Measurements from ENCODE around the gene FDXACB1. TPM values are rescaled to one million over a fixed set of nuclear protein-coding genes. Genes with fewer than 3 reads are reported as not detected.

FDXACB1 gene
- total RNA-seq, 1 donor from 2014 or later: 1.7 TPM

DNA sequence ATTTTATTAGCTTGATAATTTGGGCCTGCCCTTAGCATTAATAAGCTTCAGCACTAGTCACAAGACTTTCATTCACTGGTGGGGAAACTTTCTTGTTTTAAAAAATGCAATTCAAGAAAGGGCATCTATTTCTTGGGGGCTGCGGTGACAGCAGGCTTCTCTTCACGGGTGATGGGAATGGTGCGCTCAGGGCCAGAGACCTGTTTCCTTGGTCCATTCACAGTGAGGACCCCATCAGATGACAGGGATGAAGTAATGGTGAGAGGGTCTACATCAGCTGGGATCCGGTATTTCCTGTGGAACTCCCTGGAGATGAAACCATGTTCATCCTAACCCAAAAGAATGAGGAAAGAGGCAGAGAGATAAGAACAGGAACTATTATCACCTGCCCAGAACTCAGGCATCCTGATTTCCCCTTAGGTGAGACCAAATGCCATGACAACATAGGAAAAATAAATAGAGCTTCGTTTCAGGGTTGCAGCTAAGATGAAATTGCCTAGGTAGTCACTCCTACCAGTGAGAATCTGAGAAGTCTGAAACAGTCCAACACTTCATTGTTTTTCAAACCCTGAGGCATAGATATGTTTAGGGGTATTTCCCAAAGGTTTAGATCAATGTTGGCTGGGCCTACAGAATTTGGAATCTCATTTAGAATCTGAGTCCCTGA, 29.8 kb upstream of the FDXACB1 start:
- Histone ChIP-seq H3K9me3 (ENCODE audit: insufficient read depth, low read depth, low read length) (no peaks in the 10 kb centered on the region), H3K27ac (ENCODE audit: low read depth, low read length) (no peak overlapping the region), H3K4me2 (ENCODE audit: low read length) (no peak overlapping the region), H2AFZ (ENCODE audit: low read depth, low read length) (no peak overlapping the region), H3K27me3 (ENCODE audit: insufficient read depth, low read length) (peaks cover 5% of the 10 kb centered on the region), H3K4me1 (ENCODE audit: insufficient read depth, low read length) (peaks cover 11% of the 10 kb centered on the region), H4K20me1 (ENCODE audit: insufficient read depth, low read length) (no peaks in the 10 kb centered on the region), H3K9ac (ENCODE audit: low read length) (no peak overlapping the region), H3K4me3 (ENCODE audit: insufficient read depth, low read depth, low read length) (no peak overlapping the region), H3K36me3 (ENCODE audit: insufficient read depth, low read length) (no peaks in the 10 kb centered on the region), H3K79me2 (ENCODE audit: insufficient read depth, low read length) (no peaks in the 10 kb centered on the region)
- Mint-ChIP-seq H3K36me3 (ENCODE audit: low read depth, unreplicated experiment) (no peaks in the 10 kb centered on the region), H3K4me3 (ENCODE audit: unreplicated experiment) (no peak overlapping the region), H3K27me3 (ENCODE audit: low read depth, unreplicated experiment) (peaks cover 4% of the 10 kb centered on the region), H3K27ac (ENCODE audit: unreplicated experiment) (no peak overlapping the region), H3K9me3 (ENCODE audit: unreplicated experiment) (no peaks in the 10 kb centered on the region), H3K4me1 (ENCODE audit: low read depth, unreplicated experiment) (peaks cover 17% of the 10 kb centered on the region)
- TF ChIP-seq, protein P1, sequence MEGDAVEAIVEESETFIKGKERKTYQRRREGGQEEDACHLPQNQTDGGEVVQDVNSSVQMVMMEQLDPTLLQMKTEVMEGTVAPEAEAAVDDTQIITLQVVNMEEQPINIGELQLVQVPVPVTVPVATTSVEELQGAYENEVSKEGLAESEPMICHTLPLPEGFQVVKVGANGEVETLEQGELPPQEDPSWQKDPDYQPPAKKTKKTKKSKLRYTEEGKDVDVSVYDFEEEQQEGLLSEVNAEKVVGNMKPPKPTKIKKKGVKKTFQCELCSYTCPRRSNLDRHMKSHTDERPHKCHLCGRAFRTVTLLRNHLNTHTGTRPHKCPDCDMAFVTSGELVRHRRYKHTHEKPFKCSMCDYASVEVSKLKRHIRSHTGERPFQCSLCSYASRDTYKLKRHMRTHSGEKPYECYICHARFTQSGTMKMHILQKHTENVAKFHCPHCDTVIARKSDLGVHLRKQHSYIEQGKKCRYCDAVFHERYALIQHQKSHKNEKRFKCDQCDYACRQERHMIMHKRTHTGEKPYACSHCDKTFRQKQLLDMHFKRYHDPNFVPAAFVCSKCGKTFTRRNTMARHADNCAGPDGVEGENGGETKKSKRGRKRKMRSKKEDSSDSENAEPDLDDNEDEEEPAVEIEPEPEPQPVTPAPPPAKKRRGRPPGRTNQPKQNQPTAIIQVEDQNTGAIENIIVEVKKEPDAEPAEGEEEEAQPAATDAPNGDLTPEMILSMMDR (IDR thresholded peaks at IDR 0.05; ENCODE audit: insufficient read depth, low read depth, low read length): no peak
- no peak for TF ChIP-seq EZH2 (IDR thresholded peaks at IDR 0.05; ENCODE audit: insufficient read depth, low read length)
- FAIRE-seq: no peak
- DNase-seq (ENCODE audit: low read depth): no peak

DNA sequence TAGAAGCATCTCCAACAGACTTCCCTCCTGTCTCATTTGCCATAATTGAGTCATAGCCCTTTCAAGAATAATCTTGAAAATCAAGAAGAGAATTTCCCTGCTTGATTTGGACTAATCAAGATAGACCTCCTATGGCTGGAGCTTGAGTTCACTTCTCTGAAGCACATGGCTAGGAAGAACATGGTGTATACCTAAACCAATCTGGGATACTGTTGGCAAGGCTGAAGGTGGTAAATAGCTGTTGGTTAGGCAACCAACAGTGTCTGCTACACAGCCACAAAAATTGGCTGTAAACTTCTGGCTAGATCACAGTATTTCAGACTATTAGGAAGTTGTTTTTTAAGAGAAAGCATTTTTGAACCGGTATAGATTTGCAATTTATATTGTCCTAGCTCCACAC, 27.7 kb upstream of the FDXACB1 start:
- Histone ChIP-seq H3K9me3 (ENCODE audit: insufficient read depth, low read depth, low read length) (no peaks in the 10 kb centered on the region), H2AFZ (ENCODE audit: low read depth, low read length) (no peak overlapping the region), H3K4me1 (ENCODE audit: insufficient read depth, low read length) (no peaks in the 10 kb centered on the region), H3K9ac (ENCODE audit: low read length) (no peak overlapping the region), H3K4me2 (ENCODE audit: low read length) (no peak overlapping the region), H3K27ac (ENCODE audit: low read depth, low read length) (no peak overlapping the region), H3K36me3 (ENCODE audit: insufficient read depth, low read length) (no peaks in the 10 kb centered on the region), H4K20me1 (ENCODE audit: insufficient read depth, low read length) (no peaks in the 10 kb centered on the region), H3K27me3 (ENCODE audit: insufficient read depth, low read length) (peaks cover 5% of the 10 kb centered on the region), H3K79me2 (ENCODE audit: insufficient read depth, low read length) (no peaks in the 10 kb centered on the region), H3K4me3 (ENCODE audit: insufficient read depth, low read depth, low read length) (no peak overlapping the region)
- Mint-ChIP-seq H3K27me3 (ENCODE audit: low read depth, unreplicated experiment) (peaks cover 4% of the 10 kb centered on the region), H3K9me3 (ENCODE audit: unreplicated experiment) (no peaks in the 10 kb centered on the region), H3K36me3 (ENCODE audit: low read depth, unreplicated experiment) (no peaks in the 10 kb centered on the region), H3K4me1 (ENCODE audit: low read depth, unreplicated experiment) (peaks cover 11% of the 10 kb centered on the region), H3K4me3 (ENCODE audit: unreplicated experiment) (no peak overlapping the region), H3K27ac (ENCODE audit: unreplicated experiment) (no peak overlapping the region)
- no peak for DNase-seq (ENCODE audit: low read depth)
- TF ChIP-seq, protein P1 (IDR thresholded peaks at IDR 0.05; ENCODE audit: insufficient read depth, low read depth, low read length): no peak
- TF ChIP-seq EZH2 (IDR thresholded peaks at IDR 0.05; ENCODE audit: insufficient read depth, low read length): no peak
- no peak for FAIRE-seq

DNA sequence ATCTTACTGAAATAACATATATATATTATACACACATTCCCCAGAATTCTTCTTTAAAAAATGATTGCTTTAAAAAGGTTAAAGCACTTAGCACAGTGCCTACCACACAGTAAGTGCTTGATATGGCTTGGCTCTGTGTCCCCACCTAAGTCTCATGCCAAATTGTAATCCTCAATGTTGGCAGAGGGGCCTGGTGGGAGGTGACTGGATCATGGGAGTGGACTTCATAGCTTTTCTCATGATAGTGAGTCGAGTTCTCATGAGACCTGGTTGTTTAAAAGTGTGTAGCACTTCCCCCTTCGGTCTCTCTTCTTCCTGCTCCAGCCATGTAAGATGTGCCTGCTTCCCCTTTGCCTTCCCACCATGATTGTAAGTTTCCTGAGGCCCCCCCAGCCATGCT, 26.4 kb upstream of the FDXACB1 start:
- Mint-ChIP-seq H3K36me3 (ENCODE audit: low read depth, unreplicated experiment) (no peaks in the 10 kb centered on the region), H3K9me3 (ENCODE audit: unreplicated experiment) (no peaks in the 10 kb centered on the region), H3K27ac (ENCODE audit: unreplicated experiment) (no peak overlapping the region), H3K4me3 (ENCODE audit: unreplicated experiment) (no peak overlapping the region), H3K4me1 (ENCODE audit: low read depth, unreplicated experiment) (no peaks in the 10 kb centered on the region), H3K27me3 (ENCODE audit: low read depth, unreplicated experiment) (no peaks in the 10 kb centered on the region)
- H3K4me3 ChIP-seq (ENCODE audit: insufficient read depth, low read depth, low read length): no peak overlapping the region
- H3K4me1 ChIP-seq (ENCODE audit: insufficient read depth, low read length): no peaks in the 10 kb centered on the region
- no peak overlapping the region for H3K9ac ChIP-seq (ENCODE audit: low read length)
- no peaks in the 10 kb centered on the region for H4K20me1 ChIP-seq (ENCODE audit: insufficient read depth, low read length)
- no peak overlapping the region for H3K4me2 ChIP-seq (ENCODE audit: low read length)
- no peak overlapping the region for H2AFZ ChIP-seq (ENCODE audit: low read depth, low read length)
- H3K79me2 ChIP-seq (ENCODE audit: insufficient read depth, low read length): no peaks in the 10 kb centered on the region
- FAIRE-seq: no peak
- peaks cover 5% of the 10 kb centered on the region for H3K27me3 ChIP-seq (ENCODE audit: insufficient read depth, low read length)
- no peaks in the 10 kb centered on the region for H3K36me3 ChIP-seq (ENCODE audit: insufficient read depth, low read length)
- TF ChIP-seq EZH2 (IDR thresholded peaks at IDR 0.05; ENCODE audit: insufficient read depth, low read length): no peak
- TF ChIP-seq, protein P1 (IDR thresholded peaks at IDR 0.05; ENCODE audit: insufficient read depth, low read depth, low read length): no peak
- H3K27ac ChIP-seq (ENCODE audit: low read depth, low read length): no peak overlapping the region
- H3K9me3 ChIP-seq (ENCODE audit: insufficient read depth, low read depth, low read length): no peaks in the 10 kb centered on the region
- DNase-seq (ENCODE audit: low read depth): no peak

All from astrocyte (in vitro differentiated cells and primary cell).